CD8-positive, alpha-beta memory T cell (primary cell): ENCODE data around the gene ZNF701. TPM values are rescaled to one million over a fixed set of nuclear protein-coding genes. Genes with fewer than 3 reads are reported as not detected.
"Not testable (repeated sequence)": the region's sequence is repeated elsewhere in the genome, so short reads cannot be mapped to it uniquely, and the experiment has no call there.

Experiments
- CTCF ChIA-PET: fragments of 350-600 bp; sonication (Branson Sonifier 250); formaldehyde crosslinking; loops from one replicate; lab custom pipeline; 2021; ENCODE audit warnings: antibody characterized with exemption; lab: Charles Lee
- POLR2A ChIA-PET: fragments of 350-600 bp; sonication (Branson Sonifier 250); formaldehyde crosslinking; loops from one replicate; lab custom pipeline; 2021; ENCODE audit warnings: antibody characterized with exemption; lab: Charles Lee
- DNase-seq, 5 donors: peaks; one replicate each; pipeline versions ENCODE4 v3.0.0 to v3.0.0-alpha.2; 2020 to 2022; ENCODE audit warnings: mixed read lengths in 1 of 5
- H3K27ac ChIP-seq: one replicate; pipeline ENCODE4 v1.7.0; 2013; ENCODE audit warnings: low read depth, mild to moderate bottlenecking, low read length, moderate library complexity
- H3K27me3 ChIP-seq: 2 replicates; pipeline ENCODE4 v1.7.0; 2013; ENCODE audit warnings: low read length, mild to moderate bottlenecking; ENCODE audit not compliant: insufficient read depth, poor library complexity, severe bottlenecking
- H3K36me3 ChIP-seq: 2 replicates; pipeline ENCODE4 v1.7.0; 2013; ENCODE audit warnings: mild to moderate bottlenecking, low read length, moderate library complexity; ENCODE audit not compliant: insufficient read depth
- H3K4me1 ChIP-seq: 2 replicates; pipeline ENCODE4 v1.7.0; 2013; ENCODE audit warnings: mild to moderate bottlenecking, low read length, moderate library complexity; ENCODE audit not compliant: insufficient read depth
- H3K4me3 ChIP-seq: 2 replicates; pipeline ENCODE4 v1.7.0; 2013; ENCODE audit warnings: mild to moderate bottlenecking, low read length
- H3K9me3 ChIP-seq: 2 replicates; pipeline ENCODE4 v1.7.0; 2013; ENCODE audit warnings: mild to moderate bottlenecking, low read length
- H3K27ac Mint-ChIP-seq, 8 donors: one replicate each; pipeline ENCODE4 v1.8.0; 2020 to 2021; ENCODE audit warnings: mixed read lengths in 8 of 8, mild to moderate bottlenecking in 6 of 8, inconsistent platforms in 3 of 8, moderate library complexity in 3 of 8
- H3K27me3 Mint-ChIP-seq, 2 donors: one replicate each; pipeline ENCODE4 v1.8.0; 2020 to 2021; ENCODE audit warnings: mixed read lengths in 2 of 2, mild to moderate bottlenecking in 1 of 2, moderate library complexity in 1 of 2
- H3K36me3 Mint-ChIP-seq, 3 donors: one replicate each; pipeline ENCODE4 v1.8.0; 2020 to 2021; ENCODE audit warnings: mixed read lengths in 3 of 3, inconsistent platforms in 1 of 3, mild to moderate bottlenecking in 1 of 3
- H3K4me1 Mint-ChIP-seq, 3 donors: one replicate each; pipeline ENCODE4 v1.8.0; 2020 to 2021; ENCODE audit warnings: mixed read lengths in 3 of 3, inconsistent platforms in 1 of 3, mild to moderate bottlenecking in 1 of 3
- H3K4me3 Mint-ChIP-seq, 7 donors: one replicate each; pipeline ENCODE4 v1.8.0; 2020 to 2021; ENCODE audit warnings: mixed read lengths in 7 of 7, mild to moderate bottlenecking in 6 of 7, moderate library complexity in 4 of 7, inconsistent platforms in 2 of 7
- H3K9me3 Mint-ChIP-seq, 5 donors: one replicate each; pipeline ENCODE4 v1.8.0; 2020 to 2022; ENCODE audit warnings: mixed read lengths in 5 of 5, mild to moderate bottlenecking in 3 of 5, moderate library complexity in 2 of 5, inconsistent platforms in 1 of 5
- polyA plus RNA-seq: library from polyadenylated mRNA; unstranded; fragments of 300-500 nt; fragmentation: Illumina TruSeq; gene quantifications from one replicate; pipeline ENCODE4 v1.2.3, GENCODE V29; 2021
- total RNA-seq, 2 experiments: library from RNA; stranded (reverse); gene quantifications; one replicate each; pipeline ENCODE4 v1.2.3, GENCODE V29; 2021

The ZNF701 gene
- total and polyA plus RNA-seq, 3 experiments from 2014 or later, result 16.8 to 18.3 (median 17.7) TPM

GRCh38 chr19:52542984-52543664 is 27.0 kb upstream of the ZNF701 start:
- CTCF ChIA-PET, result interaction anchor here (0.7 to 1.0 kb wide), 2 partner anchors 8 to 10 kb away, joined by 3 read pairs; no protein-coding TSS in a partner anchor
- H3K4me3 Mint-ChIP-seq, result peak overlapping the region; percentile 60 to 89 (median 69)
- H3K36me3 Mint-ChIP-seq, result peaks cover 35 to 69% (median 37%) of the 10 kb centered on the region in 3 donors
- no peaks in the 10 kb centered on the region for H3K27me3 ChIP-seq
- peak in 4 of 5 donors; percentile 4 to 68 (median 51) for DNase-seq
- H3K4me1 ChIP-seq, result peaks cover 11% of the 10 kb centered on the region
- peaks cover 25% of the 10 kb centered on the region for H3K36me3 ChIP-seq
- H3K27ac ChIP-seq, result no peak overlapping the region
- peaks cover 0 to 1% of the 10 kb centered on the region in 2 donors for H3K27me3 Mint-ChIP-seq
- H3K27ac Mint-ChIP-seq, result peak overlapping the region; percentile 83 to 93 (median 88)
- peaks cover 0 to 12% (median 0%) of the 10 kb centered on the region in 5 donors for H3K9me3 Mint-ChIP-seq
- peak overlapping the region; percentile 22 for H3K4me3 ChIP-seq
- H3K4me1 Mint-ChIP-seq, result peaks cover 37 to 54% (median 41%) of the 10 kb centered on the region in 3 donors
- POLR2A ChIA-PET, result interaction anchor here (0.6 kb wide), 1 partner anchor 146 kb away, joined by 3 read pairs; no protein-coding TSS in a partner anchor
- no peaks in the 10 kb centered on the region for H3K9me3 ChIP-seq

- H3K36me3 Mint-ChIP-seq, result peaks cover 48 to 83% (median 79%) of the 10 kb centered on the region in 3 donors
- H3K36me3 ChIP-seq, result peaks cover 48% of the 10 kb centered on the region
- H3K27ac Mint-ChIP-seq, result no peak overlapping the region
- POLR2A ChIA-PET, result no interaction called here
- CTCF ChIA-PET, result no interaction called here
- H3K9me3 Mint-ChIP-seq, result peaks cover 24 to 88% (median 84%) of the 10 kb centered on the region in 5 donors
- H3K27me3 Mint-ChIP-seq, result no peaks in the 10 kb centered on the region
- H3K4me1 ChIP-seq, result no peaks in the 10 kb centered on the region
- H3K4me1 Mint-ChIP-seq, result peaks cover 0 to 3% (median 0%) of the 10 kb centered on the region in 3 donors
- H3K9me3 ChIP-seq, result peaks cover 56% of the 10 kb centered on the region
- no peak overlapping the region for H3K4me3 Mint-ChIP-seq
- H3K4me3 ChIP-seq, result peak overlapping the region; percentile 23
- DNase-seq, result no peak
- no peaks in the 10 kb centered on the region for H3K27me3 ChIP-seq
- no peak overlapping the region for H3K27ac ChIP-seq
Measured at GRCh38 chr19:52554216-52554971, 15.7 kb upstream of the ZNF701 start.

DNA sequence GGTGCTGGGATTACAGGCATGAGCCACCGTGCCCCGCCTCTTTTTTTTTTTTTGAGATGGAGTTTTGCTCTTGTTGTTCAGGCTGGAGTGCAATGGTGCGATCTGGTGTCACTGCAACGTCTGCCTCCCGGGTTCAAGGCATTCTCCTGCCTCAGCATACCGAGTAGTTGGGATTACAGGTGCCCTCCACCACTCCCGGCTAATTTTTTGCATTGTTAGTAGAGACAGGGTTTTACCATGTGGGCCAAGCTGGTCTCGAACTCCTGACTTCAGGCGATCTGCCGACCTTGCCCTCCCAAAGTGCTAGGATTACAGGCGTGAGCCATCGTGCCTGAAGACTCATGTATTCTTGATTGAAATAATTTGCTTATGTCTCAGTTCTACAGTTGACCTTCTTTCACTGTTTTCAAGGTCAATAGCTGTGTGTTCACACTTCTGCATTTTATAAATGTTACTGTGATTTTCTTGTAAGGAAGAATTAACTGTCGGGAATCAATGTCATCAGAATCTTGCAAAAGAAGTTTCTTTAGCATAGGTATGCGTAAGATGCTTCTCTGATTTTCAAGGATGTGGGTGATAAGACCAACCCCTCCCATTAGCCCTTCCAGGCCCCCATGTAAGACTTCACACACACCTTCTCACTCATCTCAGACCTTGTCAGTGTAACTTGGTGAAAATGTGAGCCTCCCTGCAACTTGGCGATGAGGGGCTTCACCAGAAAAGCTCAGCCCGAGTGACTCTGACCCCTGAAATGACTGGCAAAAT is 12.7 kb upstream of the ZNF701 start:
- ChIA-PET POLR2A (no interaction called here), CTCF (no interaction called here)
- H3K4me1 Mint-ChIP-seq, result peaks cover 0 to 2% (median 0%) of the 10 kb centered on the region in 3 donors
- Histone ChIP-seq H3K4me1 (no peaks in the 10 kb centered on the region), H3K36me3 (peaks cover 40% of the 10 kb centered on the region), H3K9me3 (peaks cover 58% of the 10 kb centered on the region), H3K4me3 (no peak overlapping the region), H3K27me3 (no peaks in the 10 kb centered on the region), H3K27ac (no peak overlapping the region)
- H3K27ac Mint-ChIP-seq, result no peak overlapping the region
- no peak for DNase-seq
- H3K9me3 Mint-ChIP-seq, result peaks cover 30 to 93% (median 90%) of the 10 kb centered on the region in 5 donors
- no peaks in the 10 kb centered on the region for H3K27me3 Mint-ChIP-seq
- H3K36me3 Mint-ChIP-seq, result peaks cover 50 to 84% (median 81%) of the 10 kb centered on the region in 3 donors
- H3K4me3 Mint-ChIP-seq, result no peak overlapping the region

- H3K27ac ChIP-seq, POLR2A ChIA-PET, H3K4me1 Mint-ChIP-seq, H3K27me3 Mint-ChIP-seq, CTCF ChIA-PET, H3K4me3 ChIP-seq, H3K4me1 ChIP-seq, DNase-seq, H3K27ac Mint-ChIP-seq, H3K27me3 ChIP-seq: not testable (repeated sequence)
- H3K4me3 Mint-ChIP-seq, result peak overlapping the region in 1 of 7 donors; percentile 32
- peaks cover 36 to 82% (median 81%) of the 10 kb centered on the region in 3 donors for H3K36me3 Mint-ChIP-seq
- peaks cover 23 to 93% (median 90%) of the 10 kb centered on the region in 5 donors for H3K9me3 Mint-ChIP-seq
- H3K9me3 ChIP-seq, result peaks cover 48% of the 10 kb centered on the region
- H3K36me3 ChIP-seq, result peaks cover 25% of the 10 kb centered on the region
Measured at GRCh38 chr19:52558732-52559445, 11.2 kb upstream of the ZNF701 start.

DNA sequence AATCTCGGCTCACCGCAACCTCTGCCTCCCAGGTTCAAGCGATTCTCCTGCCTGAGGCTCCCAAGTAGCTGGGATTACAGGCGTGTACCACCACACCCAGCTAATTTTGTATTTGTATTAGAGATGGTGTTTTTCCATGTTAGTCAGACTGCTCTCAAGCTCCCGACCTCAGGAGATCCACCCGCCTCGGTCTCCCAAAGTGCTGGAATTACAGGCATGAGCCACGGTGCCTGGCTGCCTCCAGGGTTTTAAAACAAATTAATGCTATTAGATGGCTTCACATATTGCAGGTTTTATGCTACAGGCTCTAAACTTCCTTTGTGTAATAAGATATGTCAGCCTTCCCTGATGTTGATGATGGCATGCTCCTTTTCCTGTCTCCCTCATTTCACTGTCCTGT is 8.5 kb upstream of the ZNF701 start:
- POLR2A ChIA-PET, H3K27ac ChIP-seq, H3K27me3 Mint-ChIP-seq, H3K27me3 ChIP-seq, CTCF ChIA-PET, H3K4me3 Mint-ChIP-seq, DNase-seq, H3K4me1 Mint-ChIP-seq, H3K4me1 ChIP-seq: not testable (repeated sequence)
- Mint-ChIP-seq H3K9me3 (peaks cover 11 to 89% (median 83%) of the 10 kb centered on the region in 5 donors), H3K36me3 (peaks cover 25 to 78% (median 67%) of the 10 kb centered on the region in 3 donors), H3K27ac (peak overlapping the region in 1 of 8 donors; percentile 75)
- H3K9me3 ChIP-seq, result peaks cover 35% of the 10 kb centered on the region
- H3K36me3 ChIP-seq, result peaks cover 12% of the 10 kb centered on the region
- peak overlapping the region; percentile 26 for H3K4me3 ChIP-seq

DNA sequence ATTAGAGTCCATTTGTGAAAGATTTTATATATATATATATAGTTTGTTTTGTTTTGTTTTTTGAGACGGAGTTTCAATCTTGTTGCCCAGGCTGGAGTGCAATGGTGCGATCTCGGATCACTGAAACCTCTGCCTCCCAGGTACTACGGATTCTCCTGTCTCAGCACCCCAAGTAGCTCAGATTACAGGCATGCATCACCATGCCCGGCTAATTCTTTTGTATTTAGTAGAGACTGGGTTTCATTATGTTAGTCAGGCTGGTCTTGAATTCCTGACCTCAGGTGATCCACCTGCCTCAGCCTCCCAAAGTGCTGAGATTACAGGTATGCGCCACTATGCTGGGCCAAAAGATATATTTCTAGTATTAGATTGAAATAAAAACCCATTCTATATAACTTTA is 4.0 kb upstream of the ZNF701 start:
- Histone ChIP-seq H3K4me1 (peaks cover 6% of the 10 kb centered on the region), H3K36me3 (peaks cover 9% of the 10 kb centered on the region), H3K9me3 (peaks cover 22% of the 10 kb centered on the region), H3K27me3 (no peaks in the 10 kb centered on the region), H3K4me3 (no peak overlapping the region), H3K27ac (no peak overlapping the region)
- Mint-ChIP-seq H3K4me3 (no peak overlapping the region), H3K9me3 (peaks cover 4 to 65% (median 52%) of the 10 kb centered on the region in 5 donors), H3K36me3 (peaks cover 19 to 47% (median 42%) of the 10 kb centered on the region in 3 donors), H3K27me3 (no peaks in the 10 kb centered on the region), H3K27ac (no peak overlapping the region), H3K4me1 (peaks cover 15 to 21% (median 15%) of the 10 kb centered on the region in 3 donors)
- DNase-seq, result no peak
- ChIA-PET CTCF (interaction anchor here (0.9 kb wide), 1 partner anchor 26 kb away, joined by 3 read pairs; no protein-coding TSS in a partner anchor), POLR2A (interaction anchor here (1.1 kb wide), 1 partner anchor 39 kb away, joined by 4 read pairs; no protein-coding TSS in a partner anchor)

GRCh38 chr19:52566588-52566987 is 3.5 kb upstream of the ZNF701 start:
- POLR2A ChIA-PET, result interaction anchor here (1.1 kb wide), 1 partner anchor 40 kb away, joined by 4 read pairs; no protein-coding TSS in a partner anchor
- DNase-seq, result no peak

More at GRCh38 chr19:52566588-52566987, 3.5 kb upstream of the ZNF701 start:
- Histone ChIP-seq H3K36me3 (peaks cover 5% of the 10 kb centered on the region), H3K27me3 (no peaks in the 10 kb centered on the region), H3K4me1 (peaks cover 9% of the 10 kb centered on the region), H3K9me3 (peaks cover 22% of the 10 kb centered on the region), H3K4me3 (no peak overlapping the region), H3K27ac (no peak overlapping the region)
- Mint-ChIP-seq H3K27me3 (no peaks in the 10 kb centered on the region), H3K4me3 (no peak overlapping the region), H3K27ac (peak overlapping the region in 1 of 8 donors; percentile 8), H3K4me1 (peaks cover 20 to 26% (median 20%) of the 10 kb centered on the region in 3 donors), H3K36me3 (peaks cover 16 to 44% (median 41%) of the 10 kb centered on the region in 3 donors), H3K9me3 (peaks cover 4 to 63% (median 49%) of the 10 kb centered on the region in 5 donors)
- CTCF ChIA-PET, result interaction anchor here (0.9 kb wide), 1 partner anchor 27 kb away, joined by 3 read pairs; no protein-coding TSS in a partner anchor
